Measurements from ENCODE around the gene MOB2.

- TF ChIP-seq CTCF (IDR thresholded peaks at IDR 0.05), result no peak
- no peak for TF ChIP-seq POLR2A (IDR thresholded peaks at IDR 0.05)
Measured at GRCh38 chr11:1484695-1485503, 1.7 kb downstream of the MOB2 start.

All from body of pancreas (tissue), 4 donors.